Measurements from ENCODE around the gene LSP1.
"Not testable (repeated sequence)": the region's sequence is repeated elsewhere in the genome, so short reads cannot be mapped to it uniquely, and the experiment has no call there.

The LSP1 gene, protein sequence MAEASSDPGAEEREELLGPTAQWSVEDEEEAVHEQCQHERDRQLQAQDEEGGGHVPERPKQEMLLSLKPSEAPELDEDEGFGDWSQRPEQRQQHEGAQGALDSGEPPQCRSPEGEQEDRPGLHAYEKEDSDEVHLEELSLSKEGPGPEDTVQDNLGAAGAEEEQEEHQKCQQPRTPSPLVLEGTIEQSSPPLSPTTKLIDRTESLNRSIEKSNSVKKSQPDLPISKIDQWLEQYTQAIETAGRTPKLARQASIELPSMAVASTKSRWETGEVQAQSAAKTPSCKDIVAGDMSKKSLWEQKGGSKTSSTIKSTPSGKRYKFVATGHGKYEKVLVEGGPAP

DNA sequence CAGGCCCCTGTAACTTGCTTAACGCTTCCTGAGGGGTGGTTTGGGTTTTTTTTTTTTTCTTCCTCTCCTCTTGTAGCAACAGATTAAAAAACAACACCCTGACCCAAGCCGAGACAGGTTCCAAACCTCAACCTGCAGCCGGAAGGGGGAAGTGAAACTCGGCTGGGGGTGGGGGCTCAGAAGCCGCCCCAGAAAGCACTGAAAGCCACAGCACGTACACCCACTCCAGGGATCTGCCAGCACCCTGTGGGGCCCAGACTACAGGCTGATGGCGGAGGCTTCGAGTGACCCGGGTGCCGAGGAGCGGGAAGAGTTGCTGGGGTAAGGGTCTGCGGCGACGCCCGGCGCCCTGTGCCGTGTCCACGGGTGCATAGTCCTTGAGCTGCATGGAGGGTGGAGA, at the start of gene LSP1:
Gene LSP1 (plus strand): TSS at position 208 of the 400 bp plus-strand sequence. CDS start 61 bp downstream, at position 269.
- Mint-ChIP-seq H3K4me1 (peaks cover 32% of the 10 kb centered on the region), H3K4me3 (no peak within 1 kb of the TSS), H3K9me3 (peaks cover 3% of the 10 kb centered on the region), H3K36me3 (ENCODE audit: low read depth) (no peaks in the 10 kb centered on the region), H3K27me3 (ENCODE audit: low read depth, poor library complexity) (peaks cover 9% of the 10 kb centered on the region), H3K27ac (no peak within 1 kb of the TSS)
- TF ChIP-seq, protein P1, sequence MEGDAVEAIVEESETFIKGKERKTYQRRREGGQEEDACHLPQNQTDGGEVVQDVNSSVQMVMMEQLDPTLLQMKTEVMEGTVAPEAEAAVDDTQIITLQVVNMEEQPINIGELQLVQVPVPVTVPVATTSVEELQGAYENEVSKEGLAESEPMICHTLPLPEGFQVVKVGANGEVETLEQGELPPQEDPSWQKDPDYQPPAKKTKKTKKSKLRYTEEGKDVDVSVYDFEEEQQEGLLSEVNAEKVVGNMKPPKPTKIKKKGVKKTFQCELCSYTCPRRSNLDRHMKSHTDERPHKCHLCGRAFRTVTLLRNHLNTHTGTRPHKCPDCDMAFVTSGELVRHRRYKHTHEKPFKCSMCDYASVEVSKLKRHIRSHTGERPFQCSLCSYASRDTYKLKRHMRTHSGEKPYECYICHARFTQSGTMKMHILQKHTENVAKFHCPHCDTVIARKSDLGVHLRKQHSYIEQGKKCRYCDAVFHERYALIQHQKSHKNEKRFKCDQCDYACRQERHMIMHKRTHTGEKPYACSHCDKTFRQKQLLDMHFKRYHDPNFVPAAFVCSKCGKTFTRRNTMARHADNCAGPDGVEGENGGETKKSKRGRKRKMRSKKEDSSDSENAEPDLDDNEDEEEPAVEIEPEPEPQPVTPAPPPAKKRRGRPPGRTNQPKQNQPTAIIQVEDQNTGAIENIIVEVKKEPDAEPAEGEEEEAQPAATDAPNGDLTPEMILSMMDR (IDR thresholded peaks at IDR 0.05): no peak
- no peak for DNase-seq

DNA sequence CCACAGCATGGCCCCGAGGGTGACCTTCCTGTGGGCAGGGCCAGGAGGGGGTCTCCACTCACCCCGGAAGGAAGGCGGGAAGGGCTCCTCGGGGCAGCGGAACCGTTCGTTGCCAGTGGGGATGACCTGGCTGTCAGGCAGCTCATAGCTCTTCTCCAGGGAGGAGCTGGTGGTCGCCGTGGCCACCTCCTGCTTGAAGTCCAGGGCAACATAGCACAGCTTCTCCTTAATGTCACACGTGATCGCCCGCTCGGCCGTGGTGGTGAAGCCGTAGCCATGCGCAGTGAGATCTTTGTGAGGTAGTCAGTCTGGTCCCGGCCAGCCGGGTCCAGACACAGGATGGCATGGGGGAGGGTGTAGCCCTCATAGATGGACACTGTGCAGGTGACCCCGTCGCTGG, 49.6 kb upstream of the LSP1 start:
- no peak for DNase-seq
- Mint-ChIP-seq H3K27me3 (ENCODE audit: low read depth, poor library complexity) (peaks cover 42% of the 10 kb centered on the region), H3K9me3 (peaks cover 13% of the 10 kb centered on the region), H3K4me1 (peaks cover 5% of the 10 kb centered on the region), H3K4me3 (no peak overlapping the region), H3K27ac (no peak overlapping the region), H3K36me3 (ENCODE audit: low read depth) (no peaks in the 10 kb centered on the region)
- TF ChIP-seq, protein P1 (IDR thresholded peaks at IDR 0.05): no peak

DNA sequence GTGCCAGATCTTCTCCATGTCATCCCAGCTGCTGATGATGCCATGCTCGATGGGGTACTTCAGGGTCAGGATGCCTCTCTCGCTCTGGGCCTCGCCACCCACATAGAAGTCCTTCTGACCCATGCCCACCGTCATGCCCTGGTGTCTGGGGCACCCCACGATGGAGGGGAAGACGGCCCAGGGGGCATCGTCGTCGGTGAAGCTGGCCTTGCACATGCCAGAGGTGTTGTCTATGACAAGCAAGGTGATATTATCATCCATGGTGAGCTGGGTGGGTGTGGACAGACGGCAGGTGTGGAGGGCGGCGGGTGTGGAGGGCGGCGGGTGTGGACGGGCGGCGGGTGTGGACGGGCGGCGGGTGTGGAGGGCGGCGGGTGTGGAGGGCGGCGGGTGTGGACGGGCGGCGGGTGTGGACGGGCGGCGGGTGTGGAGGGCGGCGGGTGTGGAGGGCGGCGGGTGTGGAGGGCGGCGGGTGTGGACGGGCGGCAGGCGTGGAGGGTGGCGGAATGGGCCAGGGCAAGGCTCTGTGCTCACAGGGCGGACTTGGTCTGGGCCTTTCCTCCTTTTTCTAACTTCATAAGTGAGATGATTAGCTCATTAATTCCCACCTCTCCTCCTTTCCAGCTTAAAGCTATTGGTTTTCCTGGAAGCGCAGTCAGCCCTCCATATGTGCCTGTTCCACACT, 48.9 kb upstream of the LSP1 start:
- not testable (repeated sequence) for DNase-seq; H3K4me1 Mint-ChIP-seq; H3K4me3 Mint-ChIP-seq; H3K27ac Mint-ChIP-seq; H3K36me3 Mint-ChIP-seq (ENCODE audit: low read depth)
- Mint-ChIP-seq H3K27me3 (ENCODE audit: low read depth, poor library complexity) (peaks cover 49% of the 10 kb centered on the region), H3K9me3 (peaks cover 18% of the 10 kb centered on the region)

DNA sequence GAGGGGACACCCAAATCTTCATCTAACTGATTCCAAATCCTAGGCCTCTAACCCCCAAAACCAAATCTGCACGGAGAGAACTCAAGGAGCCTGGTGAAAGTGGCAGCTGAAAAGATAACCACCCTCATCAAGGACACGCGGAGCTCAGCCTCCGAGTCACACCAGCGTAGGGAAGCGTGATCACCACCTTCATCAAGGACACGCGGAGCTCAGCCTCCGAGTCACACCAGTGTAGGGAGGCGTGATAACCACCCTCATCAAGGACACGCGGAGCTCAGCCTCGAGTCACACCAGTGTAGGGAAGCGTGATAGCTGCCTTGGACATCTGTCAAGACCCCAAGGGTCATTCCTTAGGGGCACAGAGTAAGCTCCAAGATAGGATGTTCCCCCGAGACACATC, 47.4 kb upstream of the LSP1 start:
- Mint-ChIP-seq H3K27me3 (ENCODE audit: low read depth, poor library complexity) (peaks cover 51% of the 10 kb centered on the region), H3K36me3 (ENCODE audit: low read depth) (no peaks in the 10 kb centered on the region), H3K9me3 (peaks cover 27% of the 10 kb centered on the region), H3K4me3 (no peak overlapping the region), H3K27ac (no peak overlapping the region), H3K4me1 (no peaks in the 10 kb centered on the region)
- TF ChIP-seq, protein P1 (IDR thresholded peaks at IDR 0.05): no peak
- DNase-seq: no peak

DNA sequence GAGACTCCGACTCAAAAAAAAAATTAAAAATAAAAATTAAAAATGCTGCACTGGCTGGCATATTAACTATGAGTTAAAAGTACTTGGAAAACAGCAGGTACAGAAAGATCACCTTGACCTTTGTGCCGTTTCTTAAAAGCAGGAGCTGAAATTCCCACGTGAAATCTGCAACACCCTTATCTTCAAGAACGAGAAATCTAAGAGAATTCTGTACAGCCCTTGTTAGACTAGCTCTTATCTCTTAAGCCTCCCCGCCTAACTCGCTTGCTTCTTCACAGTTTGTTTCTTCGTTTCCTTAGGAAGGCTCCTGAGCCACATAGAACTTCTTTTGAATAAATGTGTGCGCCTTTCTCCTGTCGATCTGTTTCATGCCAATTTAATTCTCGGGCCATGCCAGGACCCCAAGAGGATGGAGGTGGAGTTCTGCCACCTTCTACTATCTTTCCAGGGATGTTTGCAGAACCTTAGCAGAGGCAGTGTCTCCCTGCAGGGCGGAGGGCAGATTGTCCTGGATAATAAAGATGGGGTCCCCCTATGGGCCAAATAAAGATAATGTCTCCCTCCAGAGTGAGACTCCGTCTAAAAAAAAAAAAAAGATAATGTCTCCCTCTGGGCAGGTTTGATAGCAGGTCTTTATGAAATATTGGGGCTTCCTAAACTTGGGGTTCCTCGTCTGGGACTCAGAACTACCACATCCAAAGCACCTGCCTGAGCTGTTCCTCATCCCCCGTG, 45.5 kb upstream of the LSP1 start:
- Mint-ChIP-seq H3K9me3 (peaks cover 45% of the 10 kb centered on the region), H3K27me3 (ENCODE audit: low read depth, poor library complexity) (peaks cover 44% of the 10 kb centered on the region), H3K4me1 (no peaks in the 10 kb centered on the region), H3K4me3 (no peak overlapping the region), H3K27ac (no peak overlapping the region), H3K36me3 (ENCODE audit: low read depth) (no peaks in the 10 kb centered on the region)
- TF ChIP-seq, protein P1 (IDR thresholded peaks at IDR 0.05): no peak
- DNase-seq: no peak

- no peak for DNase-seq
- peaks cover 7% of the 10 kb centered on the region for H3K4me1 Mint-ChIP-seq
- no peak overlapping the region for H3K27ac Mint-ChIP-seq
- no peak overlapping the region for H3K4me3 Mint-ChIP-seq
- peaks cover 47% of the 10 kb centered on the region for H3K9me3 Mint-ChIP-seq
- peaks cover 7% of the 10 kb centered on the region for H3K36me3 Mint-ChIP-seq (ENCODE audit: low read depth)
- H3K27me3 Mint-ChIP-seq (ENCODE audit: low read depth, poor library complexity): peaks cover 33% of the 10 kb centered on the region
- TF ChIP-seq, protein P1 (IDR thresholded peaks at IDR 0.05): no peak
Observed at GRCh38 chr11:1810761-1811160, 42.1 kb upstream of the LSP1 start.
